NOMO-1 treated with DMSO at 0.1 percent for 48 hours (cell line): ENCODE results near the gene NUP42.

ENCODE experiments used
- DNase-seq: peaks from one replicate; lab custom pipeline; 2025; ENCODE audit not compliant: unreplicated experiment; lab: John Stamatoyannopoulos, UW

The NUP42 gene

GRCh38 chr7:23234569-23235296 is 52.9 kb downstream of the NUP42 start:
- no peak for DNase-seq

GRCh38 chr7:23235813-23236221 is 54.0 kb downstream of the NUP42 start:
- DNase-seq: no peak

GRCh38 chr7:23237000-23237399 is 55.2 kb downstream of the NUP42 start:
- no peak for DNase-seq

DNA sequence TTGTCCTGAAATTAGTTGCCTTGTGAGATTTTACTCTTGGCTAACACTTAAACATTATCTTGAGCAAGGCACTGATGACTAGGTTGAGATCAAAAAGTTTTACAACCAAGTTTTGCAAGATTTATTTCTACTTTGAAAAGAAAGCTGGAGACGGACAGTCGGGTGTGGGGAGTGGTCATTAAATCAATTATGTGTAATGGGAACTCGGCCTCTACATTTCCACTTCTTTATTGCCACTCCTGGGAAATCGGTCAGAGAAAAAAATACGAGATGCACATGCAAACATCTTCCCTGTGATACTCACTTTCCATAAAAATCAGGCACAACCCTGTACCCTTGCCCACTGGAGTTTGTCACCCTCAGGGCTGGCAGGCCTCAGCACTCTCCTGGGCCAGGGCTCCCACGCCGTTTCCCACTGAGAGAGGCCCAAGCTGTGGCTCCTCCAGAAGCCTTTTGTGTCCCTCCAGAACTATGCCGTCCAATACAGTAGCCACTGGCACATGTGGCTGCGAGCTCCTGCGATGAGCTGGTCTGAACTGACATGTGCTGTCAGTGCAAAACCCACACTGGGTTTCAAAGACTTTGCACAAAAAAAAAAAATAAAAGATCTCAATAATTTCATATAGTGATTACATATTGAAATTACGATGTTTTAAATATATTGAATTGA is 57.3 kb downstream of the NUP42 start:
- DNase-seq: no peak

DNA sequence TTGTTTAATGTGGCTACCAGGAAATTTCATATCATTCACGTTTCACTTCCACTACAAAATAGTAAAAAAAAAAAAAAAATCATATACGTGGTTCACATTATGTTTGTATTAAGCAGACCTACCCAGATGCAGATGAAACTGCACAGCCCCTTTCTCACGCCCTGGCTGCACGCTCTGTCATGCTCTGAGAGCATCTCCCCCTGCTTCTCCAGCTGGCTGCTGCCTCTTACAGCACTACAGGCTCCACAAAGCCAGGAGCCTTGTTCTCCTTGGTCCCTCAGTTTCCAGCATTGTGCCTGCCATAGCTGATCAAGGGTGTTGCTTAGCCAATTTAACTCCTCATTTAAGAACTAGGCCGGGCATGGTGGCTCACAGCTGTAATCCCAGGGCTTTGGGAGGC is 57.9 kb downstream of the NUP42 start:
- DNase-seq: no peak

DNA sequence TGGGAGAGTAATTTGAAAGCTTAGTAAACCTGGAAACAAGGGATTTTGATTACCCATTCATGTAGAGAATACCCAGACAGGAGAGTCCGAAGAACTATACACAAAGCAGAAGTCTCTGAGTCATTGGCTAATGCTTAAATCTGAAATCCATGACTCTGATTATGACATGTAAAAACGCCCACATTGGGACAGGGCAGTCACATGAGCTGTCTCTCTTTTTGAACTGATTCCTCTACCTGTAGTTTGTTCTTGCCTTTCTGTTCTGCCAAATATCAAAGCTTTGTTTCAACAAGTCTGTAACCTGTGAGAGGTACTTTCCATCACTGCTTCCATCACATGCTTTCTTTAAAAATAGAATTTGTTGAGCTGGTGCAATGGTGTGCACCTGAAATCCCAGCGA is 60.5 kb downstream of the NUP42 start:
- DNase-seq: peak; percentile 17

DNA sequence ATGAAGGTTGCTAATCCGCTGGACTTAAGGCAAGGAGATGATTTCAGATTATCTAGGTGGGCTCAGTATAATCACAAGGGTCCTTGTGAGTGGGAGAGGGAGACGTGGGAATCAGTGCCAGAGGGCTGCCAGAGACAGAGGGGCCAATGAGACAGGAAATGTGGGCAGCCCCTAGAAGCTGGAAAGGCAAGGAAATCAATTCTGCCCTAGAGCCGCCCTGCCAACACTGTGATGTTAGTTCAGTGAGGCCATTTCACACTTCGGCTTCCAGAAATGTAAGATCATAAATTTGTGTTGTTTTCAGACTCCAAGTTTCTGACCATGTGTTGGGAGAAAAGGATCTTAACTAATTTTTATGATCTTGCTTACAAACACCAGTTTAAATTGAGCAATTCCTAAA is 61.1 kb downstream of the NUP42 start:
- DNase-seq: no peak

DNA sequence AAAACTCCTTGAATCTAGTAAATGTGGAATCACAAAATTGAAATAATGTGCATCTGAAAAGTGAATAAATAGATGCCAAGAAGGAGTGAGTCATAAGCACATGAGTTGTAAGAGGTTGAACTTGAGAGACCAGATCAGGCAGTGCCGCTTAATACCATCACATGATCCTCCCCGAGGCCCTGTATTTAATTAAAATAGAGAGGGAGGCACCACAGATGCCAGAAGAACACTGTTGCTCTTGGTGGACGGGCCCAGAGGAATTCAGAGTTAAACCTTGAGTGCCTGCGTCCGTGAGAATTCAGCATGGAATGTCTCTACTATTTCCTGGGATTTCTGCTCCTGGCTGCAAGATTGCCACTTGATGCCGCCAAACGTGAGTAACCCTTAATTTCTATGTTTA is 64.7 kb downstream of the NUP42 start, which contains the start of gene GPNMB:
Gene GPNMB, plus strand, starts transcription at position 221 of the 400 bp plus-strand sequence. Its CDS starts 83 bp downstream, at position 304.
- no peak for DNase-seq

DNA sequence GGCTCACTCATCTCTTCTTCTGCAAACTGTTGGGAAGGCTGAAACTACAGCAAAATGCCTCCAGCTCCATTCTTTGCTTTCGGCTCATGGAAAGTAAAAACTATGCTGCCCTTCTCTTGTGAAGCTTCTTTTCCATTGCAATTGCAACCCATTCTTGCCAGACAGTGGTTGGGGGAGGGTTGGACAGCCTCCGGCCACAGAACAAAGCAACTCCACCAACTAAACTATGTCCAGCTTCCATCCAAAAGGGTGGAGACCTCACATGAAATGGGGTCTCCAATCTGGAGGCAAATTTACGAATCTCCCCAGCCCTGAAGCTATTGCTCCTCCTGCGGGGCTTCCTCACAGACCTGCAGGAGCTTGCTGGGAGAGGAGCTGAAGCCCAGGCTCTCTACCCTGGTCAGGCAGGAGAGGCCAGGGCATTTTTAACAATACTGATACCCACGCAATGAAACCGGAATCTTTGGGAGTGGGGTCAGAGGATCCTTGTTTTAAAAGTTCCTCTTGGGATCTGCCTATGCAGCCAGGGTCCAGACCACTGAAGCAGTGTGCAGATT is 65.3 kb downstream of the NUP42 start:
- no peak for DNase-seq

GRCh38 chr7:23247603-23248335 is 65.9 kb downstream of the NUP42 start:
- DNase-seq: peak; percentile 85

DNA sequence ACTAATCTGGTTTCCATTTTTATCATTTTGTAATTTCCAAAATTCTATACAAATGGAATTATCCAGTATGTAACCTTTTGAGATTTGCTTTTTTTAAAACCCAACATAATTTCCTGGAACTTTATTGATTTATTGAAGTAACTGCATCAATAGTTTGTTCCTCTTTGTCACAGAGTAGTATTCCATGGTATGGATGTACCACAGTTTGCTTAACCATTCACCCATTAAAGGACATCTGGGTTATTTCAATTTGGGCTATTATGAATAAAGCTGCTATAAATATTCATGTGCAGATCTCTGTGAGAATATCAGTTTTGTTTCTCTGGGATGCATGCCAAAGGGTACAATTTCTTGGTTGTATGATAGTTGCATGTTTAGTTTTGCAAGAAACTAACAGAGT is 67.6 kb downstream of the NUP42 start:
- DNase-seq: no peak
